DMS153 treated with DMSO at 0.1 percent for 48 hours (cell line): ENCODE measurements around the gene NMS.
"Not testable (repeated sequence)": the region's sequence is repeated elsewhere in the genome, so short reads cannot be mapped to it uniquely, and the experiment has no call there.

Source experiments
- DNase-seq: peaks from one replicate; lab custom pipeline; 2025; ENCODE audit not compliant: unreplicated experiment; lab: John Stamatoyannopoulos, UW

The NMS gene, protein sequence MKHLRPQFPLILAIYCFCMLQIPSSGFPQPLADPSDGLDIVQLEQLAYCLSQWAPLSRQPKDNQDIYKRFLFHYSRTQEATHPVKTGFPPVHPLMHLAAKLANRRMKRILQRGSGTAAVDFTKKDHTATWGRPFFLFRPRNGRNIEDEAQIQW

DNA sequence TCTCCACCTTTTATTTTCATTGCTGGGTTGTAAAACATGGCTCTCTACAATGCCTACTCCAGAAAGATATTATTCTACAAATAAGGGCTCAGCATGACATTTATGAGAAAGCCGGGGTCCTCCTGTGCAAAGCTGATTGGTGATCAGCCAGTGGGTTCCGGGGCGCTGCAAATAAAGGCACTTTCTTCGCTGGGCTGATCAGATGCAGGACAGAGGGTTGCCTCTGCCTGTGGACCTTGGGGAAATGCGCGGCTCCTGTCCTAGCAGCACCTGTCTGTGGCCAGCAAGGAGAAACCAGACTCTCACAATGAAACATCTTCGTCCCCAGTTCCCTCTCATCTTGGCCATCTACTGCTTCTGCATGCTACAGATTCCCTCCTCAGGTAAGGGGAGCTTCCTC lies at the start of gene NMS:
NMS (plus strand) TSS at position 301 of the 400 bp plus-strand sequence; CDS start at position 308, 7 bp downstream.
- no peak for DNase-seq

- peak; percentile 20 for DNase-seq
These were observed 47.8 kb upstream of the NMS start for GRCh38 chr2:100422320-100423055.

DNA sequence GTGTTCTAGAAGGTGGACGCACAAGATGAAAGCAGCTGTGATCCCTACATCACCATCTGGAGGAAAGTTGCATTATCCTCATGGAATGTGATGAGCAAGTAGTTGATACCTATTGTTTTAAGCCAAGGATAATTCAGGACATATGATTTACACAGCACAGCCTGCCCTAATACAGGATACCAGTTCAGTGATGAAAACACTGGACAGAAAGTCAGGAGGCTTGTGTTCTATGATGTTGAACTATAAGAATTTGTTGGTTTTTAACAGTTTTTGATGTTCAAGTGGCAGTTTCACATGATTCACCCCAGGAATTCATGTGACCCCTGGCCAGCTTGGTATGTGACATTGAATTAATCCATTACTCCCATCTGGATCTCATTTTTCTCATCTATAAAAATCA lies 46.7 kb upstream of the NMS start:
- DNase-seq = no peak

DNA sequence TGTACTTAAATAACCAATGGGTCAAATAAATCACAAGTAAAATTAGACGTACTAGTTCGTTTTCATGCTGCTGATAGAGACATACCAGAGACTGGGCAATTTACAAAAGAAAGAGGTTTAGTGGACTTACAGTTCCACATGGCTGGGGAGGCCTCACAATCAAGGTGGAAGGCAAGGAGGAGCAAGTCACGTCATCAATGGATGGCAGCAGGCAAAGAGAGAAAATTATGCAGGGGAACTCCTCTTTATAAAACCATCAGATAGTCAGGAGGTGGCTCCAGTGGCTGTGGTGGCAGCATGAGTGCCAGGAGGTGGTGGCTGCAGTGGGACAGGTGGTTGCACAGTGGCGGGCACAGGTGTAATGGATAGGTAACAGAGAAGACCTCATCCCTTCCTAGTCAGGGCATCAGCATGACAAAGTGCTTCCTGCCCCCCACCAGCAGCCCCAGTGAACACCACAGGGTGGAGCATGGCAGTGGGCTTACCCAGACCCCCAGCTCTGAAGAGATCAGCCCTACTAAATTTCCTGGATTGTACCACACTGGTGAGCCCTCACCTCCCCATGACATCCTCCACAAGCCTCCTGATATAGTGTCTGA lies 45.9 kb upstream of the NMS start:
- DNase-seq = no peak

DNA sequence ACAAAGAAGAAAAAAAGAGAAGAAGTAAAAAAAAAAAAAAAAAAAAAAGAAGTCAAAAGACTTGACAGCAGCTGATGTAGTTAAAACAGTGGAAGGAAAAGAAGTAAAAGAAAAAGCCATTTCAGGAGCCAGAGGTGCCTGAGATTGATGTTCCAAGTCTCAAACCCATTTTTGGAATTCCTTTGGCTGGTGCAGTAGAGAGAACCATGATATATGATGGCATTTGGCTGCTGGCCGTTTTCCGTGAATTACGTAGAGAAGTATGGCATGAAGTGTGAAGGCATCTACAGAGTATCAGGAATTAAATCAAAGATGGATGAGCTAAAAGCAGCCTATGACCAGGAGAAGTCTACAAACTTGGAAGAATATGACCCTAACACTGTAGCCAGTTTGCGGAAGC lies 45.2 kb upstream of the NMS start:
- DNase-seq = no peak

- DNase-seq = no peak
These were observed 44.5 kb upstream of the NMS start for GRCh38 chr2:100425573-100426383.

DNA sequence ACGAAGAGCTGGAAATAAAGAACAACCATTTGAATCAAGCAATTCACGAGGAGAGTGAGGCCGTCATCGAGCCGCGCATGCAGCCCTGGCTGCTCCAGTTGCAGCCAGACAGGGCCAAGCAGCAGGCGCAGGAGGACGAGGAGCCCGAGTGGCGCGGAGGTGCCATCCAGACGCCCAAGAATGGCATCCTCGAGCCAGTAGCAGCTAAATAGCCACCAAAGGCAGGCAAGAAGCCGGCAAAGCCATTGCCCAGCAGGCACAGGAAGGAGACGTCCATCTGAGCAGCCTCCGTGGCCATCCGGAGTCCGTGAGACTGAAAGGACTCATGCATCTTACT lies 43.9 kb upstream of the NMS start:
- DNase-seq = no peak

DNA sequence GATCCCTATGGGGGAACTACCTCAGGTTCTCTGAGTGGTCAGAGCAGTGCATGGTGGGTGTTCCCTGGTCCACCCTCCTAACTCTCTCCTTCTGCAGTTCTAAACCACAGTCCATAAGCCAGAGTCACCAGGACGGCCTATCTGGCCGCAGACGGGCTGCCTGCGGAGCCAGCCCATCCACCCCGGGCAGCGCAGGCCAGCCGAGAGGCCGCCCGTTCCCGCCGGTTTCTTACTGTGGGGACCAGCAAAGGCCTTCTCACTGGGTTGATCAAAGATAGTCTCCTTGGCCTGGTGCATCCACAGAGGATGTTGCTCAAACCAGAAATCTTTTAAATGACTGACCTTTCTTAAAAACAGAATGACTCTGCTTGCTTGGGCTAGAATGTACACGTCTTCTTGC lies 43.2 kb upstream of the NMS start:
- DNase-seq = no peak

DNA sequence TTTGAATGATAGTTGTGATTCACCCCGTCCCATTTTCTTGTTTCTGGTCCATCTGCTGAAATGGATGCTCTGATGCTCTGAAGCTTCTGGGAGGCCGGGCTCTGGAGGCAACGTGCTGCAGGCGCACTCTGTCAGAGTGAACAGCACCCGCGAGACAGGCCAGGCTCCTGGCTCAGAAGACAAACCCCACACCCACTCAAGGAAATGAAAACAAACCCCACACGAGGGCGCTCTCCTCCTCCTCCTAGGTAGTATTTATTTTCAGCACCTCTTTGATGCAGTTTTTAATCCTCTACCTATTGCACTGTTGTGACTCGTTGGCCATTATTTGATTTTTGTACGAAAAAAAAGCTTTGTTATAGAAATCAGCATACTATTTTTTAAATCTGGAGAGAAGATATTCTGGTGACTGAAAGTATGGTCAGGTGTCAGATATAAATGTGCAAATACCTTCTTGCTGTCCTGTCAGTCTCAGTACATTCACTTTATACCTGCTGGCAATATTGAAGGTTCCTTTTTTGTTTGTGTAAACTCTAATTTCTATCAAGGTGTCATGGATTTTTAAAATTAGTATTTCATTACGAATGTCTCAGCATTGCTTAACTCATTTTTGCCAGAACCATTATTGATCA lies 42.5 kb upstream of the NMS start:
- DNase-seq = peak; percentile 31

DNA sequence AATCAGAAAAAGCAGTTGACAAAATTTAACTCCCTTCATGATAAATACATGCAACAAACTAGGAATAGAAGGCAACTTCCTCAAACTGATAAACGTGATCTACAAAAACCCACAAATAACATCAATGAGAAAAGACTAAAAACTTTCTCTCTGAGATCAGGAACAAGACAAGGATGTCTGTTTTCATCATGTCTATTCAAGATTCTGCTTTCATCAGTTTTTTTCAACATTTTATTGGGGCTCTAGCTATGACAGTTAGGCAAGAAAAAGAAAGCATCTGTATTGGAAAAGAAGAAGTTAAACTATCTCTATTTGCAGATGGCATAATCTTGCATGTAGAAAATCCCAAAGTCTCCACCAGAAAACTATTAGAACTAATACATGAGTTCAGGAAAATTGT lies 40.6 kb upstream of the NMS start:
- no peak for DNase-seq

DNA sequence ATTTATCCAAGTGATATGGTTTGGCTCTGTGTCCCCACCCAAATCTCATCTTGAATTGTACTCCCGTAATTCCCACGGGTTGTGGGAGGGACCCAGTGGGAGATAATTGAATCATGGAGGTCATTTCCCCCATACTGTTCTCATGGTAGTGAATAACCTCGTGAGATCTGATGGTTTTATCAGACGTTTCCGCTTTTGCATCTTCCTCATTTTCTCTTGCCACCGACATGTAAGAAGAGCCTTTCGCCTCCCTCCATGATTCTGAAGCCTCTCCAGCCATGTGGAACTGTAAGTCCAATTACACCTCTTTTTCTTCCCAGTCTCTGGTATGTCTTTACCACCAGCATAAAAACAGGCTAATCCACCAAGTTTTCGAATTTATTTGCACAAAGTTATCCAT lies 32.5 kb upstream of the NMS start:
- DNase-seq = no peak

GRCh38 chr2:100446696-100447095 lies 23.6 kb upstream of the NMS start:
- no peak for DNase-seq

GRCh38 chr2:100451092-100451491 lies 19.2 kb upstream of the NMS start:
- no peak for DNase-seq

- no peak for DNase-seq
These were observed 18.5 kb upstream of the NMS start for GRCh38 chr2:100451734-100452133.

GRCh38 chr2:100453853-100454252 lies 16.4 kb upstream of the NMS start:
- no peak for DNase-seq

- DNase-seq = not testable (repeated sequence)
These were observed 13.9 kb upstream of the NMS start for GRCh38 chr2:100456357-100456756.

DNA sequence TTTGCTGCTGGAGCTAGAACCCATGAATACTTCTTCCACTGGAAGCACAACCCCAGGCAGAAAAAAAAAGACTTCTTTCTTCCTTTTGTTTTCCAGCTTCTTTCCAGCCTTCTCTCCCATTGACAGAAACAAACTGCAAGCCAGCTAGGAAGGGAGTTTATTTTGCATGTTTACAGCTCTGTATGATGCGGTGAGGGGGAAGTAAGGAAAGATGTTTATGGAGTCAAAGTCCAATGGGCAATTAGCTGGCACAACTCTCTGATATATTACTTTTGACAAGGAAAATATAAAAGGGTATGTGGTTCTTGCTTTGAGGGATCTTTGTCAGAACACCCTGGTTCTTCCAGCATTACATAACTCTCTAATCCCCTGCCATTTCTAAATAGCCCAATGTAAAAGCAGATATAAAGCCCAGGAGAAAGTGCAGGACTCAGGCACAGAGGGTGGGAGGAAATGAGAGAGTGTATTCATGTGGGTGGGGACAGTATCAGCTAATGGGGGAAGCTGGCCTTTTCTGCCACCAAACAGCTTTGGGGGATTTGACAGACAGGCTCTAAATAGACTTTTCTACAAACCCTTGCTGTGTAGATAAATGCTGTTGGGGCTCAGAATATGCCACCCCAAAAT lies 9.3 kb upstream of the NMS start:
- DNase-seq = no peak

- no peak for DNase-seq
These were observed 724 bp downstream of the NMS start for GRCh38 chr2:100470898-100471514.

DNA sequence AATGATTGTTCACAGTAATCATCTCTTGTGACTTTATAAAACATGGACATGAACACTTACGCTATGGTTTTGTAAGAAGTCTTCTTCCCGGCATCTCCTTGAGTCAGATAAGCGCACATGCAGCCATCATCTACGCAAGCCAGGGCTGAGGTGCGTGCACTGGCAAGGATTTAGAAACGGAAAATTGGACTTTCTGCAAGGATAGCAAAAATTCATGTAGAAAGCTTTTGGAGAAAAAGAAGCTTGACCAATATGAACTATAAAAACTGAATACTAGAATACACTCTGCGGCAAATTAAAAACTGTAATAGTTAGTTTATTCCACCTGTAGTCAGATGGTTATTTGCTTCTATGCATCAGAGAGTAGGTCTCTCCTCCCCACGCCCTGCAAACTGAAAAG lies 6.3 kb downstream of the NMS start:
- no peak for DNase-seq

DNA sequence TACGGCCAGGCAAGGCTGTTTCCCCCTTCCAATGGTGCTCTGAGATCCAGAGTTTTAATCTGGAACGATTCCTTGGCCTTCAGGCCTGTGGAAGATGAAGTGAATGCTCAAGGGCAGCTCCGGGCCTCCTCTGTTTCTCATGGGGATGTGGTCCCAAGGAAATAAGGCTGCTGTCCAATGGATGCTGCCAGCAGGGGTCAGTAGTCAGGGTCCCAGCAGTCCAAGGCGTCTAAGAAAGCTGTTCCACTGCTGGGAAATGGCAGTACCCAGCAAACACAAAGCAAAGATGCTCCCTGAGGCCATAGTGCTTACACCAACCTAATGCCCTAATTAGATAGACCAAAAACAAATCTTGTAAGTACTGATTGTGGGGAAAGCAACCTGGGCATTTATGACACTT lies 12.5 kb downstream of the NMS start:
- no peak for DNase-seq

DNA sequence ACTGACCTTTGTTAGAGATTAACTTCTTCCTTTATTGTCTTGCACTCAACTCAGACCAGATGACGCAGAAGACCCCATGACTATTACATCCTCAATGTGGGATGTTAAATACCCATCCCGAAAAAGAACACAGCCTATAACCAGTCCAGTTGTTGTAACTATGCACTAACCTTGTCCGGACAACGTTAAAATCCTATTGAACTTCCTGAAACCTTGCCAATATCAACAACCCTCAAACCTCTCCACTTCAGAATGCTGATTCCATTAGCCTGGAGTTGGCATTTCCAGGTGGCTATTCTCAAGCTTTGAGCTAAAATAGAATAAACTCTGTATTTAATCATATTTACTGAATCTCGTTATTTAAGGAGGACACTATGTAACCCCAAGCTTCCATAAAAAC lies 13.6 kb downstream of the NMS start:
- DNase-seq = peak; percentile 30
